BE2C (cell line): ENCODE results near the gene CNTRL.
A peak's percentile ranks its signal among the peaks of the same experiment; 100 is the strongest.

ENCODE experiments used
- DNase-seq: peaks from one replicate; pipeline ENCODE4 v3.0.0-alpha.2; 2020
- H3K27me3 ChIP-seq: fragments of 250-450 bp; sonication (Bioruptor Pico); 2 replicates; pipeline ENCODE4 v1.5.1; 2020; ENCODE audit warnings: mild to moderate bottlenecking
- H3K36me3 ChIP-seq: fragments of 250-450 bp; sonication (Bioruptor Pico); 2 replicates; pipeline ENCODE4 v1.5.1; 2020; ENCODE audit warnings: mild to moderate bottlenecking
- H3K4me1 ChIP-seq: fragments of 250-450 bp; sonication (Bioruptor Pico); 2 replicates; pipeline ENCODE4 v1.5.1; 2020
- H3K4me3 ChIP-seq: 2 replicates; pipeline ENCODE4 v1.5.1; 2011; ENCODE audit warnings: low read depth, low read length
- H3K9me3 ChIP-seq: fragments of 250-450 bp; sonication (Bioruptor Pico); 2 replicates; pipeline ENCODE4 v1.5.1; 2020
- CTCF ChIP-seq: IDR thresholded peaks from 2 replicates; pipeline ENCODE4 v1.5.1; 2012; ENCODE audit warnings: mild to moderate bottlenecking, low read depth, low read length

Gene CNTRL

DNA sequence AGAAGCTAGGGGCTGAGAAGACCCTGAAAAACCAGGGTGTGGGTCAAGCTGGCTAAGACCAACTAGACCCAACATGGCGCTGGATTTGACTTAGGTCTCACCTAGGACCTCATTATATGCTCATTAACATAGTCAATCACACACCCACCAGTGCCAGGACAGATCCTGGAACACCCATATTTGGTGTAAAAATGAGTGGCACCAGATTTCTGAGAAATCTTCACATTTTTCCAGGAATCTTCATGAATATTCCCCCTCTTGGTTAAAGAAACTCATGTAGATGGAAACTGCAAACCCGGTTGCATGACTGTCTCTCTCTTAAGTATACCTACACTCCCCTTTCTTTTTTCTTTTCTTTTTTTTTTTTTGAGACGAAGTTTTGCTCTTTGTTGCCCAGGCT lies 144.8 kb downstream of the CNTRL start:
- no peaks in the 10 kb centered on the region for H3K9me3 ChIP-seq
- DNase-seq = no peak
- no peak overlapping the region for H3K4me3 ChIP-seq
- peaks cover 6% of the 10 kb centered on the region; the same call in 1 of the 2 replicates for H3K4me1 ChIP-seq
- TF ChIP-seq CTCF = no peak
- H3K27me3 ChIP-seq = peaks cover 3% of the 10 kb centered on the region; the same call in 1 of the 2 replicates
- no peaks in the 10 kb centered on the region for H3K36me3 ChIP-seq

DNA sequence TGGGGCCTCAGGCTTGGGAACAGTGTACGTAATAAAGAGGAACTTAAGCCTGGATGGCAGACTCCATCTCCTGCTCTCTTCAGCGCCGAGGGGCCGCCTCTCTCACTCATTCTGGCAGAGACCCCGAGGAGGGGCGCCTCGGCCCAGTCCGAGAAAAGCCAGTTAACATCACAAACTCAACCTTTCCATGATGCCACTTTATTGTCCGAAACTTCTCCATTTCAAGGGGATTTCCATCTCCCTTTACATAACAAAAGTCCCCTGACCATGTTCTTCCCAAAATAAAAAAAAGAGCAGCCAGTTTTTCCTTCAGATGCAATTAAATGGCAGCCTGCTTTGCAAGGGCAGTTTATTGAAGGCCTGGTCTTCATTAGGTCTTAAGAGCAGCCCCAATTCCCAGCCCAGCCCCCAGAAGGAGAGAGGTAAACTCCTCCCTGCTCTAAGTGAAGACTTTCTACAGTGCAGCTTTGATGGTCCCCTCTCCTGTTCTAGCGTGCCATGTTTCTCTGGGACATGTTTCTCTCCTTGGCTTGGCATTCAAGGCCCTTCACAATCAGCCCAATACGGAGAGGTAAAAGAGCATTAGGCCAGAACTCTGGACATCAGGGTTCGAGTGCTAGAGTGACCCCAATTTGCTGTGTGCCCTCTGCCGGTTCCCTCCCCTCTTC lies 146.4 kb downstream of the CNTRL start:
- no peaks in the 10 kb centered on the region for H3K9me3 ChIP-seq
- H3K36me3 ChIP-seq = no peaks in the 10 kb centered on the region
- DNase-seq = no peak
- H3K4me3 ChIP-seq = no peak overlapping the region
- no peak for TF ChIP-seq CTCF
- H3K27me3 ChIP-seq = peaks cover 3% of the 10 kb centered on the region; the same call in 1 of the 2 replicates
- peaks cover 6% of the 10 kb centered on the region; the same call in 1 of the 2 replicates for H3K4me1 ChIP-seq

DNA sequence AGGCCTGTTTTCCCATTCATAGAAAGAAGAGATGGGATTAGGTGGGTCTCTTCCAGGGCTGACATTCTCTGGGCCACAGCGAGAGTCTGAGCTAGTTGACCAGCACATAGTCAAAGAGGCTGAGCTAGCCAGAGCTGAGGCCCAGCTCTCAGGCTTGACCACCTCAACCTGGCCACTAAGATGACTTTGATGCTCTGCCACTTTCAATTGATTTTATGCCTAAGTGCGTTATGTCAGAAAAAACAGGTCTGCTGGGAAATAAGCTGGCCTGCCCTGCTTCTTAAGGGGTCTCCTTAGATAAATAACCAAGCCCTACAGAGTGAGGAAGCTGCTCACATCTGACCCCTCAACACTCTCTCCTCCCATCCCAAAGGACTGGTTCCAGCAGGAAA lies 146.9 kb downstream of the CNTRL start:
- no peak overlapping the region for H3K4me3 ChIP-seq
- no peaks in the 10 kb centered on the region for H3K9me3 ChIP-seq
- no peak for TF ChIP-seq CTCF
- H3K4me1 ChIP-seq = peaks cover 6% of the 10 kb centered on the region; the same call in 1 of the 2 replicates
- H3K27me3 ChIP-seq = peaks cover 3% of the 10 kb centered on the region; the same call in 1 of the 2 replicates
- no peaks in the 10 kb centered on the region for H3K36me3 ChIP-seq
- DNase-seq = no peak

DNA sequence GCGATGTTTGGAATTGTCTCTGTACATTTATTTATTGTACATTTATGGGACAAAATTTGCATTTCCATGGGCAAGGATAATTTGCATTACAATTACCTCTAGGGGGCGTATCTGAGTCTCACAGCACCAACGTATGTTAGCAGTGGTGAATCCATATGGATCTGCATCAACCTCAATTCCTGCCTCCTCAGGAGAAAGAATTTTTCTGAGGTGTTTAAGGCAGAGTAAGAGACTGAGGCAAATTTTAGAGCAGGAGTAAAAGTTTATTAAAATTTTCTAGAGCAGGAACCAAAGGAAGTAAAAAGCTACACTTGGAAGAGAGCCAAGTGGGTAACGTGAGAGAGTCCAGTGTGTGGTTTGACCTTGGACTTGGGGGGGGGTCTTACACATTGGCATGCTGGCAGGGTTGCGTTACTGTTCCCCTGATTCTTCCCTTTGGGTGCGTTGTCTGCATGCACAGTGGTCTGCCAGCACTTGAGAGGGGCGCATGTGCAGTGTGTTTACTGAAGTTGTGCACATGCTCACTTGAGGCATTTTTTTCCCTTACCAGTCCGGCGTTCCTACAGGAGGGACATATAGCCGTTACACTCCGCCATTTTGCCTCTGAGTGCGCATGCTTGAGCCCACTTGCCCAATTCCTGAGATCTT lies 147.9 kb downstream of the CNTRL start:
- DNase-seq = peak; percentile 51
- no peaks in the 10 kb centered on the region for H3K9me3 ChIP-seq
- H3K27me3 ChIP-seq = peaks cover 3% of the 10 kb centered on the region; the same call in 1 of the 2 replicates
- peak overlapping the region; percentile 41 for H3K4me3 ChIP-seq
- H3K4me1 ChIP-seq = peaks cover 6% of the 10 kb centered on the region; the same call in 1 of the 2 replicates
- no peaks in the 10 kb centered on the region for H3K36me3 ChIP-seq
- TF ChIP-seq CTCF = peak; percentile 89

GRCh38 chr9:121225240-121225639 lies 150.5 kb downstream of the CNTRL start:
- no peak for DNase-seq
- Histone ChIP-seq H3K4me1 (peaks cover 6% of the 10 kb centered on the region; the same call in 1 of the 2 replicates), H3K4me3 (no peak overlapping the region)

More at GRCh38 chr9:121225240-121225639, 150.5 kb downstream of the CNTRL start:
- peaks cover 3% of the 10 kb centered on the region; the same call in 1 of the 2 replicates for H3K27me3 ChIP-seq
- TF ChIP-seq CTCF = no peak
- no peaks in the 10 kb centered on the region for H3K36me3 ChIP-seq
- H3K9me3 ChIP-seq = no peaks in the 10 kb centered on the region
